SW480 (cell line): Measurements from ENCODE around the gene CEP162.
"Not testable (repeated sequence)": the region's sequence is repeated elsewhere in the genome, so short reads cannot be mapped to it uniquely, and the experiment has no call there.

Experiments
- DNase-seq: peaks from one replicate; pipeline ENCODE4 v3.0.0-alpha.2; 2016; ENCODE audit warnings: low spot score

The CEP162 gene

DNA sequence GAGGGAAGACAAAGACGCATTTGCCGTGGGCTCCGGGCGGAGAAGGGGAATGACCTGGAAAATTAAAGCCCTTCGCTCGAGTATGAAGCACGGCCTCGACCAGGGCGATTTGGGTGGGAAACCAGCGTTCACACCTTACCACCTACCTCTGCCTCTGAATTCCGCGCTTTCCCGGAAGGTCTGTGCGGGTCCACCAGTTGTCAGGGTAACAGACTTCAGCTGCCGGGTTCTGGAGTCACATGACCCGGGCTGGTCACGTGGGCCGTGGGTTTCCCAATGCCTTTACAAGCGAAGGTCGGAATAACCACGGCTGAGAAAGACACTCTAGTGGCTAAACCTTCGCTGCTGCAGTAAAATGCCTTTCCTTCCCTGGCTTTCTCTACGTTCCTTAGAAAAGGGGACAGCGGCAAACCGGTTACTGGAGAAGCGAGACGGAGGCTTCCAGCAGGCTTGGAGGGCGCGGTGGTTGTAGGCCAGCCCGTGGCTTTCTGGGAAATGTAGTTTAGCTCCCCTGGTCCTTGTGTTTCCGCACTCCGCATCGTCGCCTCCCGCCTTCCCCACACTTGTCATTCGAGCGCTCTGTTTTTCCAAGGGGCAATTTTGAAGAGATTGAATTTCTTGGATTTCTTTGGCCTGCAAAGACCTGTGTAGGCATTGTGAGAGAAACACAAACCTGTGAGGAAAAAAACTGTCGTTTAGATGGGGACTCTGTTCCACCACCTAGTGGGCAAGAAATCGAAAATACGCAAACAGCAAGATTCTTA is at the start of gene CEP162:
TSS of gene CEP162 (minus strand) at position 210 of the 764 bp plus-strand sequence. CDS start 1,250 bp downstream, outside the sequence.
- DNase-seq = peak; percentile 58

GRCh38 chr6:84274856-84275255 is 47.4 kb upstream of the CEP162 start:
- no peak for DNase-seq

DNA sequence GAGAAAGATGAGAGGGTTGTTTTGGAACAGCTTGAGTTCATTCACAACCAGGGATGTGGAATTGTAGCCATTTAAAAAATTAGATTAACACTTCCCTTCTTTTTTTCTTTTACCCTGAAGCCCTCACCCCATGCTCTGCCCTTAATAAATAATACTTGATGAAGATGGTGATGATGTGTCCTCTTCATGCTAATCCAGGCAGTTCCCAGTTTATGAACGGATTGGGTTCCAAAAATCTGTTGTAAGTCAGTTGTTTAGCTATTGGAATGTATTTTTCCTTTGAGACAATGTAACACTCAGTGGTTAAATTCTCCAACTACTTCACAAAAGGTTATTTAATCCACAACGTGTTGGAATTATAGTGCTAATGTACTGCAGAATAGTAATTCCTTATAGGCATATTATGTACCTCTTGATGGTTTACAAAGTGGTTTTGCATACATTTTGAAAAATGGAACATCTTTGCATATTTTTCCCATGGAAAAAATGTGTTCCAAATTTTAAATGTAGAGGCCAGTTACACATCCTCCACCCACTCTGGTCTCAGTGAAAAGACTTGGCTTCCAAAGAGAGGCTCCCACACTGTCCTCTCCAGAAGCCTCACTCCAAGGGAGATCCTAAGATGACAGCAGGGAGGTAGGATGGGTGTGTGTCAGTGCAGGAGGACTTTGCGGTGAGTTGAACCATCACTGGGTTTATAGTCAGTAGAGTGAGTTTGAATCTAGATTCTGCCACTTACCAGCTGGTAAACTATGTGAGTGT is 45.8 kb upstream of the CEP162 start:
- DNase-seq = no peak

DNA sequence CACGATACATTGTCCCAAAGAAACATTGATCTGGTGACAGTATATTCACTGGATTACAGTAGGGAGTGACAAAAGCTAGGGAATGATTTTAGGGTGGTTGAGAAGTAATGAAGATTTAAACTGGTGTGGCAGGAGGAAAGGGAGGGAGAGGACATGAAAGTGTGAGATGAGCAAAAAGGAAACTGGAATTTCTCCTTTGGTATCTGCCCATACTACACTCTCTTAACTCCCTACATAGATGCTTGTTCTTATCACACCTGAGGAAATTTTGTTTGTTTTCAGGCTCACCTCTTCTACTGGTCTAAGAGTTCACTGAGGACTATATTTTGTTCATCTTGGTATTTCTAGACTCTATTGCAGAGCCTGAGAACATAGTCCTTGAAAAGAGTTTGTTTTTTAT is 44.9 kb upstream of the CEP162 start:
- no peak for DNase-seq

DNA sequence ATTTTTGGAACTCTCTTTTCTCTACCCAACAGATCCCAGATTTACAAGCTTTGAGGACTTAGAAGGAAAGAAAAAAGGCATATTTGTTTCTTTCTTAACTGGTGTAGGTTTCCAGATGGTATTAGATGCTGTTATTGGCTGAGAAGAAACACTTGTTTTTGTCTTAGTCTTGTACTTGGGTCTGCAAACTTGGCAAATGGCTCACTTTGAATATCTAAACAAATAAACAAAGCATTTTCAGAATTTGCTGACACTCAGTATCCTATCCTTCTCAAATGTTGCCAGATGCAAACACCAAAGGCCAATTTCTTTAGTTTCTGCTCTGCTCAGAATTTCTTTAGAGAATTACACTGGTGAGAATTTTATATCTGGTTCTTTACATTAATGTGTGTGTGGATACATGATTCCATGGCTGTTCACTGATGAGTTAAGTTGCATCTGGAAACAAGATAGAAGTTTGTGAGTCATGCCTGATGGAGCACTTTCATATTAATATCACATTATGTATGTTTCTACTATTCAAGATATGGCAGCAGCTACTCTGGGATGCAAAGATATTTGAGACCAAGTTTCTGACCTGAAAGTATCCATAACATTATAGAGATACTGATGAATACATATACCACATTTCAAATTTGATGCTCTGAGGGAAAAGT is 43.7 kb upstream of the CEP162 start:
- no peak for DNase-seq

DNA sequence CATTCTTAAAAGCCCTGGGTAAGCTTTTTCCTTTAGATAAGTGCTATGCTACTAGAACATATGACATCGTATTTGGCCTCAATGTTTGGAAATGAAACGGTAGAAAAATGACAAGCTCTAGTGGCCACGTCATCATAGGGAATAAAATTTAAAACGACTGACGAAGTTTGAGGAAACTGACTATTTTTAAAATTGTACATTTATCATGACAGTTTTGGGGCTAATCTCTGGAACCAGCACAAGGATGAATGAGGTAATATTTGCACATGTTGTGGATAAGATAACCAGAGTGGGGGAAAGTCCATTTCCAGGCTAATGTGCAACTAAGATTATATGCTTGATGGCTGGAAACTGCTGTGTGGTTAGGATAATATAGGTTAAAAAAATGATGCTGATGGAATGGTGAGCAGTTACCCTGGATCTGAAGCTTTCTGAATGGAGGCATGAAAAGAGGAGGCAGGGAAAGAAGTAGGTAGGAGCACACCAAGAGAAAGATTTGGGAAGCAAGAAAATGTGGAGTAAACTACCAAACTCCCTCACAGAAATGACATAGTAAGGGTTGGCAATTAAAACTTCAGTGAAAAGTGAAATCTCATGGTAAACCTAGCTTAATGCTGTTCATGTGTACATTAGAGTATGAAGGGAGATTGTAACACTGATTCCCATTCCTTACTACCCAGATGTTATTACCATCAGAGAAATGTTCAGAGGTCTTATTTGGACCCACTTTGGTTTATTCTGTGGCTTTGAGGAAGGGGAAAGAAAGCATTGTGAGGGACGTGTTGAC is 42.7 kb upstream of the CEP162 start:
- no peak for DNase-seq

DNA sequence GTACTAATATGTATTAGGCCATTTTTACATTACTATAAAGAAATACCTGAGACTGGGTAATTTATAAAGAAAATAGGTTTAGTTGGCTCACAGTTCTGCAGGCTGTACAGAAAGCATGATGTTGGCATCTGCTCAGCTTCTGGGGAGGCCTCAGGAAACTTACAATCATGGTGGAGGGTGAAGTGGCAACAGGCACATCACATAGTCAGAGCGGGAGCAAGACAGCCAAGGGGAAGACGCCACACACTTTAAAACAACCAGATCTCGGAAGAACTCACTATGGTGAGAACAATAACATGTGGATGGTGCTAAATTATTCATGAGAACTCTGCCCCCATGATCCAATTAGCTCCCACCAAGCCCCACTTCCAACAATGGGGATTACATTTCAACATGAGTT is 41.3 kb upstream of the CEP162 start:
- DNase-seq = no peak

DNA sequence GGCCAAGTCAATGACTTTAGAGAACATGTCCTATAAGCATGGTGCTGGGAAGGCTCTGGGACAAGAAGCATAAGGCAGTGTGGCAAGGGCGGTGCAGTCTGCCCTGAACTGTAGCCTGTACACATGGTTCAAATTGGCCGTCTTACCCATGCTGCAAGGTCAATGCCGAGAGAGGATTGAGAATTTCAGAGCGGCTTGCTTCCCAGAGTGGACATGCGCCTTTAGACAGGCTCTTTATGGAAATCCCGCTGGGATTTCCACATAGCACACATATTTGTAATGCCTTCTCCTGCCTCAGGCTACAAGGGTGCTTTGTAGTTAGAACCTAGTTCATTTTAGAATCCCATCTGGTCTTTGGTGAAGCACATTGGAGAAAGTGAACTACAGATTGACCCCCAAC is 36.1 kb upstream of the CEP162 start:
- no peak for DNase-seq

GRCh38 chr6:84260926-84261325 is 33.5 kb upstream of the CEP162 start:
- DNase-seq = no peak

GRCh38 chr6:84260196-84260595 is 32.8 kb upstream of the CEP162 start:
- DNase-seq = no peak

- DNase-seq = no peak
Observed at GRCh38 chr6:84258866-84259265, 31.4 kb upstream of the CEP162 start.

DNA sequence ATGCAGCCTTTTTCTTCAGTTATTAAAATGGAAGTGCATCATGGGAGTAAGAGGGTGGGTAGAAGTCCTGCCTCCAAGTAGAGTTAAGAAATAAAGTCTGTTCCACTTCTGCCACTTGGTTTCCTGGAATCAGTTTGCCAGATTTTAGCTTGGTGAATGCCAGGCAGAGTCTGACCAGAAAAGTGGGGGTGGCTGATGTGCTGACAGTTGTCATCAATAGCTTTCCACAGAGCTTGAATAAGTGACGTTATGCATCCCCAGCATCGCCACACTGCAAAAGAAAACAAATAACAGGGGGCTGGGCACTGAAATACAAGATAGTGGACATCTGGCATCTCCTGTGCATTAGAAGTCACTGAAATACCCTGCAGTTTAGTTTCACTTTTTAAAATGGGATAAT is 30.8 kb upstream of the CEP162 start:
- no peak for DNase-seq

- DNase-seq = no peak
Observed at GRCh38 chr6:84255641-84256040, 28.2 kb upstream of the CEP162 start.

DNA sequence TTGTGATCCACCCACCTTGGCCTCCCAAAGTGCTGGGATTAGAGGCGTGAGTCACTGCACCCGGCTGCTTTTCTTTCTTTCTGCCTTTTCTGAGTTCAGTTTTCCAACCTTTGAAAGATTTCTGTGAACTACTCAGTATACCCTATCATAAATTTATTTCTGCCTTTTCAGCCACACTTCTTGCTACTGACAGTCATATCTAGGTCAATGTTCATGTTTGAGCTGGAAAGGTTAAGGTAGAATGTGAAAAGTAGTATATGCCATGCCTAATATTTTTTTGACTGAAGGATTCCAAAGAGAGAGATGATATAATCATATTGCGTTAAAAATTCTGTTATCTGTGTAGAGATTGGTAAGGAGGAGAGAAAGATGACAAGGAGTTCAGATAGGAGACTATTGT is 25.9 kb upstream of the CEP162 start:
- DNase-seq = no peak

- no peak for DNase-seq
Observed at GRCh38 chr6:84251891-84252539, 24.6 kb upstream of the CEP162 start.

DNA sequence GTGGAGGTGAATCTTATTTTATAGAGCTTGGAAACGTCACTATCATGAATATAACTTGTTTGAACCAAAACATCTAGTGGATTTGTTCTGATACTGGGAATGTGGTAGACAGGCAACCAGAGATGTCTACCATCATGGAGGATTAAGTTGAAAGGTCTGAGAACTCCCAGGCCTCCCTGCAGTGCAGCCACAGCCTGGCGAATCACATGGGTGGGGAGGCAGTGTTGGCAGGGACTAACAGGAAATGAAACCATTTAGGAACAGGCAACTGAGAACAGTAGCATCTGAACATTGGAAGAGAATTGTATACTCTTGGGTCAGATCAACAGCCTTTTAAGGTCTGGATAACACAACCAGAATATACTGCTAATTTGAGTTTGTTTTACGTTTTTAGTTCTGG is 22.3 kb upstream of the CEP162 start:
- DNase-seq = no peak

GRCh38 chr6:84244416-84245081 is 17.1 kb upstream of the CEP162 start:
- DNase-seq = not testable (repeated sequence)

DNA sequence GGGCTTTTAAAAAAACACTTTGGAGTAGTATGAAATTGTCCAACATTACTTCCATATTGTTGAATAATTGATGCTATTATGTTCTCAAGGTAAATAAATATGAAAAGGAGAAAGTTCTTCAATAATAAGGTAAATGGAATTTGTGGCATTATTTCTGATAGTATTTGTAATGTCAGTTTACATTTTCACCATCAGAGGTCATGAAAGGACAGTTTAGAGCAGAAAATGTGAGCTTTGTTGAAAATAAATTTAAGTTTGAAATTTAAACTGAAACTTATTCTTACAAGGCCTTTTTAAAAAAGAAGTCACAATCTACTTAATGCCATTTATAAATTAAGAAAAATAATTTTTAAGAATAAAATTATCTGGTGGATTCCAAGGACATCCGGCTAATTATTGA is 15.8 kb upstream of the CEP162 start:
- no peak for DNase-seq

- no peak for DNase-seq
Observed at GRCh38 chr6:84242265-84242664, 14.8 kb upstream of the CEP162 start.

GRCh38 chr6:84228198-84228543 is 728 bp upstream of the CEP162 start:
- DNase-seq = no peak

GRCh38 chr6:84227044-84227433 is 404 bp downstream of the CEP162 start:
- no peak for DNase-seq
